Gastrocnemius medialis (tissue), 4 donors: ENCODE results near the gene S100A10. TPM values are rescaled to one million over a fixed set of nuclear protein-coding genes. Genes with fewer than 3 reads are reported as not detected.

Experiments used
- ATAC-seq, 2 donors: fragments of 150-250 bp; one replicate each; pipeline ENCODE4 v1.9.1; 2016
- DNase-seq, 2 donors: peaks; one replicate each; pipeline ENCODE4 v3.0.0-alpha.2; 2019
- H3K27ac ChIP-seq, 4 donors: fragments of 200-600 bp; sonication (generic); 1 replicate in 1 of 4; 2 replicates in 3 of 4; pipeline ENCODE4 v1.5.1; 2016 to 2018; ENCODE audit warnings: mild to moderate bottlenecking in 2 of 4, moderate library complexity in 1 of 4
- H3K27me3 ChIP-seq, 3 donors: fragments of 200-600 bp; sonication (generic) in 2 of 3; 1 replicate in 1 of 3; 2 replicates in 2 of 3; pipeline versions ENCODE4 v1.5.1 to v1.6.0; 2016 to 2019; ENCODE audit warnings: mild to moderate bottlenecking in 1 of 3, moderate library complexity in 1 of 3
- H3K36me3 ChIP-seq, 2 donors: fragments of 200-600 bp; sonication (generic) in 1 of 2; one replicate each; pipeline ENCODE4 v1.5.1; 2017 to 2018
- H3K4me1 ChIP-seq, 2 donors: fragments of 200-600 bp; sonication (generic) in 1 of 2; one replicate each; pipeline ENCODE4 v1.5.1; 2016 to 2017; ENCODE audit warnings: mild to moderate bottlenecking in 2 of 2
- H3K4me3 ChIP-seq, 4 donors: fragments of 200-600 bp; sonication (generic) in 3 of 4; 1 replicate in 1 of 4; 2 replicates in 3 of 4; pipeline ENCODE4 v1.5.1; 2016 to 2019; ENCODE audit warnings: mild to moderate bottlenecking in 2 of 4
- H3K9me3 ChIP-seq, 3 donors: fragments of 200-600 bp; sonication (generic) in 2 of 3; 1 replicate in 1 of 3; 2 replicates in 2 of 3; pipeline ENCODE4 v1.5.1; 2016 to 2019
- CTCF ChIP-seq, 5 experiments: fragments of 450-650 bp in 3 of 5; fragments of 200-600 bp in 2 of 5; sonication (generic) in 2 of 5; IDR thresholded peaks in 4 of 5; conservative IDR thresholded peaks in 1 of 5; 1 replicate in 4 of 5; 2 replicates in 1 of 5; pipeline ENCODE4 v1.5.1; 2016 to 2019; ENCODE audit warnings: antibody characterized with exemption in 5 of 5, mild to moderate bottlenecking in 3 of 5, moderate library complexity in 3 of 5
- POLR2A ChIP-seq, 2 donors: fragments of 450-650 bp; IDR thresholded peaks; one replicate each; pipeline ENCODE4 v1.6.1; 2017; ENCODE audit warnings: antibody characterized with exemption in 2 of 2, mild to moderate bottlenecking in 2 of 2, moderate library complexity in 2 of 2
- in situ Hi-C, 4 donors: fragments of 200-750 bp; cut with MboI; loops; one replicate each; pipeline versions ENCODE4 v1.15.0 to v1.8.0; 2017; ENCODE audit warnings: low sequenced_read_pairs in 4 of 4
- intact Hi-C: fragments of 100-400 bp; cut with DNase I; formaldehyde crosslinking; loops from one replicate; pipeline ENCODE4 v1.15.1; 2023; ENCODE audit warnings: low total_unique reads
- total RNA-seq, 4 donors: library from RNA; depleted of rRNA; stranded (reverse); fragments of >200 nt; gene quantifications; one replicate each; pipeline versions ENCODE4 v1.1.0 to v1.2.3, GENCODE V29; 2016

S100A10 gene
- total RNA-seq, 4 donors from 2014 or later: 6.4 to 60.3 (median 28.0) TPM

GRCh38 chr1:151977662-151978230 lies 15.9 kb downstream of the S100A10 start:
- in situ Hi-C loops: no loop called here
- H3K36me3 ChIP-seq: peaks cover 0 to 10% of the 10 kb centered on the region in 2 donors
- no peaks in the 10 kb centered on the region for H3K9me3 ChIP-seq
- no peaks in the 10 kb centered on the region for H3K27me3 ChIP-seq
- H3K27ac ChIP-seq: no peak overlapping the region
- DNase-seq (no peak), ATAC-seq (no peak)
- intact Hi-C loops: no loop called here
- peaks cover 0 to 4% of the 10 kb centered on the region in 2 donors for H3K4me1 ChIP-seq
- TF ChIP-seq CTCF (IDR thresholded peaks at IDR 0.05 in 4 of 5, conservative IDR thresholded peaks at IDR 0.05 in 1 of 5): no peak
- no peak for TF ChIP-seq POLR2A (IDR thresholded peaks at IDR 0.05)
- no peak overlapping the region for H3K4me3 ChIP-seq

DNA sequence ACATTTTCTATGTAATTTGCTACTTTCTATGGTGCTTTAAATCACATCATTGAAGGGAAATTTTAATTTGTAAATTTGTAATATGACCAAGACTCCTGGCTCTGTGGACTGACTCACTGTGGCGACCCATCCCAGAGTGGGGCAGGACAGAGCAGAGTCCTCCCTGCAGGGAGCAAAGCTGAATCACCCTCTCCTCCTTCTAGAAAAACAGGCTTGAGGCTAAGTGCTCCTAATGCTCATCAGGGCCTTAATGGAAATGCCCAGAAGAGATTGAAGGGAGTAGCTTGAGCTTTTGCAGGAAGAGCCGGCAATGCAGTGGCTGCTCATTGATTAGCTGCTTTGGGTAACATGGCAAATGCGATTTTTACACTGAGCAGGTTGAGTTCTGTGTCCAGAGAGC lies 16.8 kb downstream of the S100A10 start:
- no peak for DNase-seq
- H3K4me3 ChIP-seq: no peak overlapping the region
- no peaks in the 10 kb centered on the region for H3K9me3 ChIP-seq
- in situ Hi-C loops (no loop called here), intact Hi-C loops (no loop called here)
- H3K27me3 ChIP-seq: no peaks in the 10 kb centered on the region
- H3K27ac ChIP-seq: no peak overlapping the region
- no peak for TF ChIP-seq POLR2A (IDR thresholded peaks at IDR 0.05)
- no peak for TF ChIP-seq CTCF (IDR thresholded peaks at IDR 0.05 in 4 of 5, conservative IDR thresholded peaks at IDR 0.05 in 1 of 5)
- ATAC-seq: no peak
- H3K36me3 ChIP-seq: peaks cover 0 to 1% of the 10 kb centered on the region in 2 donors
- H3K4me1 ChIP-seq: peaks cover 0 to 4% of the 10 kb centered on the region in 2 donors

- TF ChIP-seq CTCF (IDR thresholded peaks at IDR 0.05 in 4 of 5, conservative IDR thresholded peaks at IDR 0.05 in 1 of 5) (no peak), POLR2A (IDR thresholded peaks at IDR 0.05) (no peak)
- Histone ChIP-seq H3K36me3 (no peaks in the 10 kb centered on the region), H3K27ac (no peak overlapping the region), H3K9me3 (no peaks in the 10 kb centered on the region), H3K27me3 (no peaks in the 10 kb centered on the region), H3K4me3 (no peak overlapping the region), H3K4me1 (peaks cover 0 to 2% of the 10 kb centered on the region in 2 donors)
- intact Hi-C loops: no loop called here
- ATAC-seq (no peak), DNase-seq (no peak)
- in situ Hi-C loops: no loop called here
These were observed 17.7 kb downstream of the S100A10 start for GRCh38 chr1:151976015-151976343.

- no peaks in the 10 kb centered on the region for H3K36me3 ChIP-seq
- DNase-seq: no peak
- H3K27ac ChIP-seq: no peak overlapping the region
- no peaks in the 10 kb centered on the region for H3K4me1 ChIP-seq
- H3K9me3 ChIP-seq: no peaks in the 10 kb centered on the region
- in situ Hi-C loops: no loop called here
- intact Hi-C loops: no loop called here
- TF ChIP-seq CTCF (IDR thresholded peaks at IDR 0.05 in 4 of 5, conservative IDR thresholded peaks at IDR 0.05 in 1 of 5) (no peak), POLR2A (IDR thresholded peaks at IDR 0.05) (no peak)
- ATAC-seq: no peak
- no peak overlapping the region for H3K4me3 ChIP-seq
- H3K27me3 ChIP-seq: no peaks in the 10 kb centered on the region
These were observed 18.2 kb downstream of the S100A10 start for GRCh38 chr1:151975311-151976014.
